Liver (tissue), 9 donors: ENCODE data around the gene THEMIS. TPM values are rescaled to one million over a fixed set of nuclear protein-coding genes. Genes with fewer than 3 reads are reported as not detected.

Experiments
- DNase-seq: peaks from one replicate; pipeline ENCODE4 v3.0.0-alpha.2; 2017; ENCODE audit warnings: low spot score
- H3K27ac ChIP-seq, 2 donors: one replicate each; pipeline ENCODE4 v1.7.0; 2013; ENCODE audit warnings: inconsistent platforms in 2 of 2, low read length in 2 of 2, control low read depth in 1 of 2, low read depth in 1 of 2, mild to moderate bottlenecking in 1 of 2
- H3K27me3 ChIP-seq, 4 donors: one replicate each; pipeline versions ENCODE4 v1.6.1 to v1.7.0; 2013; ENCODE audit warnings: low read length in 3 of 4, inconsistent platforms in 1 of 4, mild to moderate bottlenecking in 1 of 4, moderate library complexity in 1 of 4; ENCODE audit not compliant: control insufficient read depth in 4 of 4, insufficient read depth in 4 of 4
- H3K36me3 ChIP-seq, 4 donors: one replicate each; pipeline versions ENCODE4 v1.6.1 to v1.7.0; 2013; ENCODE audit warnings: low read length in 3 of 4, mild to moderate bottlenecking in 3 of 4, low read depth in 1 of 4, moderate library complexity in 1 of 4; ENCODE audit not compliant: control insufficient read depth in 4 of 4, insufficient read depth in 3 of 4
- H3K4me1 ChIP-seq, 4 donors: one replicate each; pipeline versions ENCODE4 v1.6.1 to v1.7.0; 2013; ENCODE audit warnings: low read length in 3 of 4, mild to moderate bottlenecking in 3 of 4, moderate library complexity in 1 of 4; ENCODE audit not compliant: control insufficient read depth in 4 of 4, insufficient read depth in 4 of 4
- H3K4me3 ChIP-seq, 3 donors: one replicate each; pipeline versions ENCODE4 v1.6.1 to v1.7.0; 2013; ENCODE audit warnings: low read length in 3 of 3, control low read depth in 1 of 3, low read depth in 1 of 3, mild to moderate bottlenecking in 1 of 3
- H3K9ac ChIP-seq, 2 donors: one replicate each; pipeline ENCODE4 v1.7.0; 2013; ENCODE audit warnings: low read length in 2 of 2, mild to moderate bottlenecking in 2 of 2, moderate library complexity in 2 of 2, control low read depth in 1 of 2, low read depth in 1 of 2
- H3K9me3 ChIP-seq, 4 donors: one replicate each; pipeline versions ENCODE4 v1.6.1 to v1.7.0; 2013; ENCODE audit warnings: low read length in 3 of 4; ENCODE audit not compliant: control insufficient read depth in 4 of 4
- CTCF ChIP-seq: fragments of 150-350 bp; IDR thresholded peaks from 2 replicates; pipeline ENCODE4 v1.5.1; 2017; ENCODE audit warnings: improper control_type of control experiment, low read depth, low read length; ENCODE audit not compliant: missing input control
- EGR1 ChIP-seq, 2 donors: IDR thresholded peaks; 2 replicates each; pipeline ENCODE4 v1.6.1; 2016 to 2018; ENCODE audit warnings: antibody characterized with exemption in 2 of 2, low read depth in 2 of 2
- FOXA1 ChIP-seq: IDR thresholded peaks from 2 replicates; pipeline ENCODE4 v1.6.1; 2016; ENCODE audit warnings: antibody characterized with exemption
- GABPA ChIP-seq, 2 donors: IDR thresholded peaks in 1 of 2; conservative IDR thresholded peaks in 1 of 2; 2 replicates each; pipeline ENCODE4 v1.6.1; 2016; ENCODE audit warnings: antibody characterized with exemption in 2 of 2, mild to moderate bottlenecking in 1 of 2, moderate library complexity in 1 of 2
- HNF4A ChIP-seq, 2 donors: conservative IDR thresholded peaks; 2 replicates each; pipeline ENCODE4 v1.6.1; 2016; ENCODE audit warnings: antibody characterized with exemption in 2 of 2, mild to moderate bottlenecking in 2 of 2
- HNF4G ChIP-seq: IDR thresholded peaks from 2 replicates; pipeline ENCODE4 v1.6.1; 2016; ENCODE audit warnings: antibody characterized with exemption
- JUND ChIP-seq, 2 donors: IDR thresholded peaks; 2 replicates each; pipeline ENCODE4 v1.6.1; 2016; ENCODE audit warnings: antibody characterized with exemption in 2 of 2
- MAX ChIP-seq: IDR thresholded peaks from 2 replicates; pipeline ENCODE4 v1.6.1; 2016; ENCODE audit warnings: antibody characterized with exemption
- NR2F2 ChIP-seq: IDR thresholded peaks from 2 replicates; pipeline ENCODE4 v1.6.1; 2016; ENCODE audit warnings: antibody characterized with exemption
- RAD21 ChIP-seq, 2 donors: IDR thresholded peaks; 2 replicates each; pipeline ENCODE4 v1.6.1; 2016; ENCODE audit warnings: antibody characterized with exemption in 2 of 2, mild to moderate bottlenecking in 2 of 2
- REST ChIP-seq: IDR thresholded peaks from 2 replicates; pipeline ENCODE4 v1.6.1; 2016; ENCODE audit warnings: antibody characterized with exemption, mild to moderate bottlenecking
- RXRA ChIP-seq, 2 donors: IDR thresholded peaks; 2 replicates each; pipeline ENCODE4 v1.6.1; 2017 to 2018; ENCODE audit warnings: antibody characterized with exemption in 2 of 2, mild to moderate bottlenecking in 1 of 2
- SP1 ChIP-seq: IDR thresholded peaks from 2 replicates; pipeline ENCODE4 v1.6.1; 2018; ENCODE audit warnings: antibody characterized with exemption, mild to moderate bottlenecking
- TAF1 ChIP-seq: conservative IDR thresholded peaks from 2 replicates; pipeline ENCODE4 v1.6.1; 2016; ENCODE audit warnings: antibody characterized with exemption, mild to moderate bottlenecking
- YY1 ChIP-seq: IDR thresholded peaks from 2 replicates; pipeline ENCODE4 v1.6.1; 2016; ENCODE audit warnings: antibody characterized with exemption, mild to moderate bottlenecking
- ZBTB33 ChIP-seq: IDR thresholded peaks from 2 replicates; pipeline ENCODE4 v1.6.1; 2016; ENCODE audit warnings: antibody characterized with exemption
- WGBS: extraction: QIAGEN DNeasy Blood & Tissue Kit; methylation state at CpG from one replicate; pipeline ENCODE4 v1.1.7; 2013; 5-methylcytosine and 5-hydroxymethylcytosine counted together
- polyA plus RNA-seq, 2 donors: library from polyadenylated mRNA; stranded (reverse) in 1 of 2; unstranded in 1 of 2; fragments of 200-250 nt in 1 of 2; fragments of >200 nt in 1 of 2; fragmentation: Nextera tagmentation in 1 of 2; extraction: Ambion mirVana in 1 of 2; gene quantifications; one replicate each; pipeline versions ENCODE4 v1.2.1 to v1.2.3, GENCODE V29; 2013 to 2015
- total RNA-seq, 2 donors: library from RNA; depleted of rRNA; stranded (reverse); fragments of >200 nt; gene quantifications; one replicate each; pipeline ENCODE4 v1.2.3, GENCODE V29; 2014
- TF ChIP-seq, protein P1 (sequence below): IDR thresholded peaks from 2 replicates; pipeline ENCODE4 v1.6.1; 2016; ENCODE audit warnings: antibody characterized with exemption
- donor health status: healthy.
- donor health status: healthy.
- donor health status: healthy.
- donor health status: healthy.
- donor health status: healthy.

Gene THEMIS
- total and polyA plus RNA-seq, 4 donors, result 0.05 to 0.59 (median 0.21) TPM

DNA sequence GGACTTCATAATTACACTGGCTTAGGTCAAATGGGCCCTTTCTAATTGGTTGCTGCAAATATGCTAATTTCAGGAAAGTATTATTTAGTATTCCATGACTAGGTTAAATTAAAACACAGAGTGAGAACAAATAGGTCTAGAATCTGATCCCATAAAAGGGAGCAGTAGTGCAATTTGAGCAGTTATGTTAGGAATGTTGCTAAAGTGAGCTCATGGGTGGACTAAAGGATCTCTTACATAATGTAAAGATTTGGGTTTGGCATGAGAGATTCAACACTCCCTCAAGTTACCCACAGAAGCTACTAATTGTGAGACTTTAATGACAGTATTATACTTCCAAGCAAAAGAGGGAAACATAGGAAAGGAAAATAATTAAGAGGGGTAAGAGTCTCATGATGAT, 214.8 kb downstream of the THEMIS start:
- no peaks in the 10 kb centered on the region for H3K9me3 ChIP-seq
- H3K9ac ChIP-seq, result no peak overlapping the region
- H3K27me3 ChIP-seq, result no peaks in the 10 kb centered on the region
- no peak for DNase-seq
- H3K4me3 ChIP-seq, result no peak overlapping the region
- TF ChIP-seq EGR1 (IDR thresholded peaks at IDR 0.05; ENCODE audit: low read depth in 2 of 2) (no peak), YY1 (no peak), ZBTB33 (no peak), HNF4G (no peak), TAF1 (no peak), REST (no peak), HNF4A (conservative IDR thresholded peaks at IDR 0.05) (no peak), CTCF (no peak), MAX (no peak), FOXA1 (no peak), JUND (IDR thresholded peaks at IDR 0.05) (no peak)
- TF ChIP-seq, protein P1, sequence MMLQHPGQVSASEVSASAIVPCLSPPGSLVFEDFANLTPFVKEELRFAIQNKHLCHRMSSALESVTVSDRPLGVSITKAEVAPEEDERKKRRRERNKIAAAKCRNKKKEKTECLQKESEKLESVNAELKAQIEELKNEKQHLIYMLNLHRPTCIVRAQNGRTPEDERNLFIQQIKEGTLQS, result no peak
- no peaks in the 10 kb centered on the region for H3K4me1 ChIP-seq
- H3K27ac ChIP-seq, result no peak overlapping the region
- H3K36me3 ChIP-seq, result no peaks in the 10 kb centered on the region

DNA sequence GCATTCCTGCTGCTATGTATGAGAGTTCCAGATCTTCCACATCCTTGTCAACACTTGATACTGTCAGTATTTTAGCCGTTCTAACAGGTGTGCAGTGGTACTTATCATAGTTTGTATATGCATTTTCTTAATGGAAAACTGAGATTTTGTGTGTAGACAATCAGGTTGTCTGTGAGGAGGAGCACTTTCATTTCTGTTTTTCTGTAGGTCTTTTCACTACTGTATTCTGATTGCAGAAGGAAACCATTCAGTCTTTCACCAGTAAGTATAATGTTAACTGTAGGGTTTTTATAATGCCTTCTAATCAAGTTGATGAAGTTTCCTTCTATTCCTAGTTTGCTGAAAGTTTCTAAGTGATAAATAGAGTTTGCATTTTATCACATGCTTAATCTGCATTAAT, 216.4 kb downstream of the THEMIS start:
- no peaks in the 10 kb centered on the region for H3K27me3 ChIP-seq
- no peak for DNase-seq
- WGBS, result 82% methylated on average over 1 of the region's 1 CpG
- TF ChIP-seq YY1, result no peak
- TF ChIP-seq JUND (IDR thresholded peaks at IDR 0.05), result no peak
- no peak for TF ChIP-seq EGR1 (IDR thresholded peaks at IDR 0.05; ENCODE audit: low read depth in 2 of 2)
- TF ChIP-seq RXRA (IDR thresholded peaks at IDR 0.05), result no peak
- TF ChIP-seq FOXA1, result no peak
- no peak for TF ChIP-seq CTCF
- TF ChIP-seq NR2F2, result no peak
- no peak for TF ChIP-seq RAD21 (IDR thresholded peaks at IDR 0.05)
- TF ChIP-seq, protein P1, result no peak
- no peak for TF ChIP-seq TAF1
- TF ChIP-seq REST, result no peak
- no peak for TF ChIP-seq MAX
- no peak for TF ChIP-seq SP1
- TF ChIP-seq HNF4A (conservative IDR thresholded peaks at IDR 0.05), result no peak
- no peak for TF ChIP-seq HNF4G
- TF ChIP-seq GABPA (IDR thresholded peaks at IDR 0.05 in 1 of 2, conservative IDR thresholded peaks at IDR 0.05 in 1 of 2), result no peak

More for the DNA sequence above, 216.4 kb downstream of the THEMIS start:
- no peak overlapping the region for H3K4me3 ChIP-seq
- H3K27ac ChIP-seq, result no peak overlapping the region
- no peaks in the 10 kb centered on the region for H3K9me3 ChIP-seq
- H3K36me3 ChIP-seq, result no peaks in the 10 kb centered on the region
- H3K9ac ChIP-seq, result no peak overlapping the region
- H3K4me1 ChIP-seq, result no peaks in the 10 kb centered on the region
